Fibroblast of villous mesenchyme (primary cell): ENCODE results near the gene TATDN3. TPM values are rescaled to one million over a fixed set of nuclear protein-coding genes. Genes with fewer than 3 reads are reported as not detected.
A peak's percentile ranks its signal among the peaks of the same experiment; 100 is the strongest.

Experiments used
- DNase-seq: peaks from one replicate; pipeline ENCODE4 v3.0.0-alpha.2; 2010; ENCODE audit warnings: low read depth
- H3K4me3 ChIP-seq: 2 replicates; pipeline ENCODE4 v1.5.1; 2011; ENCODE audit warnings: low read depth, mild to moderate bottlenecking, low read length
- total RNA-seq: library from RNA; depleted of rRNA; stranded (reverse); fragments of >200 nt; gene quantifications from 2 replicates; pipeline ENCODE4 v1.2.3, GENCODE V29; 2012
- TF ChIP-seq, protein P1 (sequence below): IDR thresholded peaks from 2 replicates; pipeline ENCODE4 v1.5.1; 2012; ENCODE audit warnings: low read depth, mild to moderate bottlenecking, low read length; ENCODE audit not compliant: insufficient read depth

TATDN3 gene
- total RNA-seq, 1 donor: 15.5 TPM

DNA sequence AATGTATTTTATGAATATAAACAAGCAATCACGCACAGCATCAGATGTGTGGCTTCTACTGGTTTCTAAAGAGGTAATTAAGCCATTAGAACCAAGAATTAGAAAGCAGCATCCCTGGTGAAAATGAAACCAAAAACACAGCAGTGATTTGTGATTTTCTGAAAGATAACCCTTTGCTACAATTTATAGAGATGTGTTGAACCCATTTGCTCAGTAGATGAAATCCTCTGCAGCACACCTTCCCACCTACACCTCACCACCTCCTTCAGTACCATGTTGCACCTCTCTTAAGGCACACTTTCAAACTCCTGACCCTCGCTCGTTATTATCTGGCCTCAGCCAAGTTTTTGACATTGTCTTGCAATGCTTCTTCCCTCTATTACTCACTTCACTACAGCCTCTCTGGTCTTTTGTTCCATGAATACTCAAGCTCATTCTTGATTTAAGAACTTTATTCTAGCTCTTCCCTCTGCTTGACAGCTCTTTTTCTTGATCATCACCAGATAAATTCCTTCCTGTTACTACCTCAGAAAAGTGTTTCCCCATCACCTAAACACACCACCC is 38.7 kb upstream of the TATDN3 start:
- H3K4me3 ChIP-seq: peak overlapping the region; percentile 46
- TF ChIP-seq, protein P1, sequence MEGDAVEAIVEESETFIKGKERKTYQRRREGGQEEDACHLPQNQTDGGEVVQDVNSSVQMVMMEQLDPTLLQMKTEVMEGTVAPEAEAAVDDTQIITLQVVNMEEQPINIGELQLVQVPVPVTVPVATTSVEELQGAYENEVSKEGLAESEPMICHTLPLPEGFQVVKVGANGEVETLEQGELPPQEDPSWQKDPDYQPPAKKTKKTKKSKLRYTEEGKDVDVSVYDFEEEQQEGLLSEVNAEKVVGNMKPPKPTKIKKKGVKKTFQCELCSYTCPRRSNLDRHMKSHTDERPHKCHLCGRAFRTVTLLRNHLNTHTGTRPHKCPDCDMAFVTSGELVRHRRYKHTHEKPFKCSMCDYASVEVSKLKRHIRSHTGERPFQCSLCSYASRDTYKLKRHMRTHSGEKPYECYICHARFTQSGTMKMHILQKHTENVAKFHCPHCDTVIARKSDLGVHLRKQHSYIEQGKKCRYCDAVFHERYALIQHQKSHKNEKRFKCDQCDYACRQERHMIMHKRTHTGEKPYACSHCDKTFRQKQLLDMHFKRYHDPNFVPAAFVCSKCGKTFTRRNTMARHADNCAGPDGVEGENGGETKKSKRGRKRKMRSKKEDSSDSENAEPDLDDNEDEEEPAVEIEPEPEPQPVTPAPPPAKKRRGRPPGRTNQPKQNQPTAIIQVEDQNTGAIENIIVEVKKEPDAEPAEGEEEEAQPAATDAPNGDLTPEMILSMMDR: no peak
- DNase-seq: no peak

DNA sequence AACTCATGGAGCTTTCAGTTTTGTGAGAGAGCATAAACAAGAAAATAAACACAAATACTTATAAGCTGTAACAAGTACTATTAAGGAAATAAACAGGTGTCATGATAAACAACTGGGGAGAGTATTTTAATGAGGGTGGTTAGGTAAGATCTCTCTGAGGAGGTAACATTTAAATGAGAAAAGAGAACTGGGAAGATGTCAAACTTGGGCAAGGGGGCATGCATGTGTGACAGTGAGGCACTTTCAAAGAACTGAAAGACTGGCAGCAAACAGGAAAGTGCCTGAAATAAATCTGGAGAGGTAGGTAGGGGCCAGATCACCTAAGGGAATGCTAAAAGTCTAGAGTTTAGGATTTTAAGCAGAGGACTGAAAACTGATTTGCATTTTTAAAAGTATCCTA is 37.9 kb upstream of the TATDN3 start:
- H3K4me3 ChIP-seq: no peak overlapping the region
- DNase-seq: no peak
- TF ChIP-seq, protein P1: no peak

DNA sequence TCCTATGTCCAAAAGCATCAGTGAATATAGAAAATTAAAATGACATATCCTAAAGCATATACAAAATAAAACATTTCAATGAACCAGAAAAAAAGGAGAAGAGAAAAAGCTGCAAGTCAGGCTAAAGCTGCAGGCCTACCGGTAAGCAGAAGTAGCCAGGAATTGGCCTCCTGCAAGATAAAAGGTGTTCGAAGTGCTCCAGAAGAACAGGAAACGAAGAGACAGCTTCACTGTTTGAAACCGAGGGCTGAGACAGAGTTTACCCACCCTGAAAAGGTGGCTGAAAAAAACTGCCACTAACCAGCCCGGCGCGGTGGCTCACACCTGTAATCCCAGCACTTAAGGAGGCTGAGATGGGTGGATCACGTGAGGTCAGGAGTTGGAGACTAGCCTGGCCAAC is 37.5 kb upstream of the TATDN3 start:
- TF ChIP-seq, protein P1: no peak
- no peak overlapping the region for H3K4me3 ChIP-seq
- DNase-seq: no peak

DNA sequence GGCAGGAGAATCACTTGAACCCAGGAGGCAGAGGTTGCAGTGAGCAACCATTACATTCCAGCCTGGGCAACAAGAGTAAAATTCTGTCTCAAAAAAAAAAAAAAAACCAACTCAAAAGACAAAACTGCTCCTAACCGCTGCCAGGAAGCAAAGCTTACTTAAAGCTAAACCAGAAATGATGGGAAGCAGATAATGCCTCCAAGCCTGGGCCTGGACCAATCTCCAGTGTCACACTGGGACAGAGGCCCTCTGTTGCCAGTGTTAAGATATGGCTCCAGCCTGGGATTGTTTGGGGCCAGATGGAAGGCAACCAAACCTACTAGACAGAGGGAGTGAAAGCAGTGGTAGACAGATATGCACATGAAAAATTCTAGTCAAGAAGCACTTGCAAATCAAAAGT is 37.0 kb upstream of the TATDN3 start:
- H3K4me3 ChIP-seq: no peak overlapping the region
- peak; percentile 17 for DNase-seq
- TF ChIP-seq, protein P1: no peak

DNA sequence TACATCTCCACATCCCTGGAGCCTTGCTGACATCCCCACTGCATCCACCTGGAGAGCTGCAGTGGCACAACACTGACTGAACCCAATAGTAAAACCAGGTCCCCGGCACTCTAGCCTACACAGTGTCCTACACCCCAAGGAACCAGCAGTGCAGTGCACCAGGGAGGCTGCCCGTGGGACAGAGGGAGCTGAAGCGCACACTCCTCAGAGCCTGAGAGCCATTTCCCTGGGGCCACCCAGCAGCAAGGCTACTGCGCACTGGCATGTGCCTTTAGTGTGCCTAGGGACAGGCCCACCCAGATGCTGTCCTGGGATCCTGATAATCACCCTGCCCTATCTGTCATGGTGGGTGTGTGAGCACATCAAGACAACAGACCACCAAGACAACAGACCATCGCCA is 32.0 kb upstream of the TATDN3 start:
- no peak overlapping the region for H3K4me3 ChIP-seq
- no peak for DNase-seq
- TF ChIP-seq, protein P1: no peak

DNA sequence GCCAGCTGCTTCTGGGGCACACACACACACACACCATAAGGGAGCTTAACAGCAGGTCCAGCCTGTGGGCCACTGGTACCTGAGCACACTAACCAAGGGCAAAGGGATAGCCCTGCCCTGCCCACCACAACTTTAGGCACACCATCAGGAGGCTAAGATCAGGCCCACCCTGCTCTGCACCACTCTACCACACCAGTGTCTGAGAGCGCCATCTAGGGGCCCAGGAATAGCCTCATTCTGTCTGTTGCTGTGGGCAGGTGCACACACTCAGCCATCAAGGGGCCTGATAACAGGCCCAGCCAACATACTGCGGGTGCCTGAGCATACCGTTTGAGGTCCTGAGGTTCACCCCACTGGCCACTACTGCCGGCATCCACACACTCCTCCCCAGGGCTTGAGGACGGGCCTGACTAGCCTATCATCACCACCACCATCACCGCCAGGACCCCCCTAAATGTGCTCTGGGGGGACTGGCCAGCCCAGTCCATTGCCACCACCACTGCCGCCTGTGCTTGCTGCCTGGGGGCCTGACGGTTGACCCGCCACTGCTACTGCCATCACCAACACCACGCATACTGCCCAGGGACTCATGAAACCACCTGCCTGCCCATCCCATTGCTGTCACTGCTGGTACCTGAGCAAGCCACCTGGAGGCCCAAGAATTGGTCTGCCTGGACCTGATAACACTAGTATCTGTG is 31.4 kb upstream of the TATDN3 start:
- TF ChIP-seq, protein P1: peak; percentile 51
- peak; percentile 14 for DNase-seq
- no peak overlapping the region for H3K4me3 ChIP-seq
